Body of pancreas (tissue), 4 donors: ENCODE measurements around the gene LDLRAD2.

Experiments
- CTCF ChIP-seq, 7 experiments: fragments of 450-650 bp in 4 of 7; fragments of 200-600 bp in 3 of 7; sonication (generic) in 3 of 7; IDR thresholded peaks; one replicate each; pipeline ENCODE4 v1.5.1; 2016 to 2019; ENCODE audit warnings: antibody characterized with exemption in 7 of 7
- POLR2A ChIP-seq, 3 donors: fragments of 450-650 bp; IDR thresholded peaks; one replicate each; pipeline ENCODE4 v1.6.1; 2016; ENCODE audit warnings: antibody characterized with exemption in 3 of 3, mild to moderate bottlenecking in 2 of 3

GRCh38 chr1:21828506-21829210, 16.6 kb downstream of the LDLRAD2 start:
- TF ChIP-seq CTCF (IDR thresholded peaks at IDR 0.05) (no peak), POLR2A (IDR thresholded peaks at IDR 0.05) (no peak)
